HG02642 (cell line): ENCODE data around the gene PHLPP1.

ENCODE experiments used
- ATAC-seq: cut with Tn5 transposase; IDR thresholded peaks from one replicate; pipeline ENCODE4 v1.9.1; 2021; ENCODE audit warnings: mild to moderate bottlenecking; ENCODE audit not compliant: unreplicated experiment, poor library complexity

PHLPP1 gene

DNA sequence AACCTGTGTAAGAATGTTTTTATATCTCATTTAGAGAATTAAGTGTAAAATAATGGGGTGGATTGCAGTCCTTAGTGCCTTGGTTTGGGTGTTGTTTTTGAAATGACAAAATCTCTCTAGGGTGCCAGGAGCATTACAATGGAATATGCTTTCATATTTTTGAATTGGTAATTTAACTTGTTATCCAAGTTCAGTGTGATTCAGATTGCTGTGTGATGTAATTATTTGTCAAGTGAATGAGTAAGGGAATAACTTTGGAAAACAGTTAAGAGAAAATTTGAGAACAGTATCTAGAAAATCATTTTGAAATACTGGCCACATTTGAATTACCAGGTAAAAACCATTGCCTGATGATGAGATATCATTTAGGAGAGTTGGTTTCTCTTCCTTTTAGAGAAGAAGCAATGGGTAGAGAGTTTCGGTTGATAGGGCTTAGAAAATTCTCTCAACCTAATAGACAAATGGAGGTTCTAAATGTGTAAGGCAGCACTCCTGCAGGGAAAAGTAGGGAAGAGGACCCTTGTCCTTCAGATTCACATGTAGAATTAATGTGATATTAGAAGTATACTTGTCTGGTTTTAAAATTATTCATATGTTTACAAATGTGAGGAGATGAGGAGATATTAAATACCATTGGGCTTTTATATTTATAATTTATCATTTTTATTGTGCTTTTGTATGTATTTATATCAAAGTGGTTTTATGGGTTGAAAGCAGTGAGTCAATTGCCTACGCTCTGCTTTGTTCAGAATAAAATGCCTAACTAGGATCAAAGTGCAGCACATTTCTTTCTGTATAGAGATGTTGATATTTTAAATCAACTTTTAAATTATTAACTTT, 124.8 kb downstream of the PHLPP1 start:
- ATAC-seq = no peak

DNA sequence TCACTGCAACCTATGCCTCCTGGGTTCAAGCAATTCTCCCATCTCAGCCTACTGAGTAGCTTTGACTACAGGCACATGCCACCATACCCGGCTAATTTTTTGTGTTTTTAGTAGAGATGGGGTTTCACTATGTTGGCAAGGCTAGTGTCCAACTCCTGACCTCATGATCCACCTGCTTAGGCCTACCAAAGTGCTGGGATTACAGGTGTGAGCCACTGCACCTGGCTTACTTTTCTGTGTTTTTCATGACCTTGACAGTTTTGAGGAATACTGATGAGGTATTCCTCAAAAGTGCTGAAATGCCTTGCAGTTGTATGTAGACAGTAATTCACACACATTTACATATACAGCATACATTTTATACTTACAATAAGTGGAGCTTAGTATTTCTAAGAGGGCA, 126.1 kb downstream of the PHLPP1 start:
- no peak for ATAC-seq

DNA sequence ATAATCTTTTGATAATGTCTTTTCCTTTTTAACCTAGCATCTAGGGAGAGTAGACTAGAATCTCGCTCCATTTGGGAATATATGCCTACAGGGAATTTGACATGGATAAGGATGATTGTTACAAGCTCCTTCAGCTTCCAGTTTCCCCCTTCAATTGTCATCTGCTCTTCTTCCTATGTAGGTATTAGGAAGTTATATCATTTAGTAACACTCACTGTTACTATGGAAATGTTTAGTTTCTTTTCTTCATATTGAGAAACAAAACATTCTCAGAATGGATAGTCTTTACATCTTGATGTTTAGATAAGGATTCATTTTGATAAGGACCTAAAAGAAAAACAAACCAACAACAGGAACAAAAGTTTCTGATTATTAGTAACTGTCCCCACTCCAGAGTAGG, 127.6 kb downstream of the PHLPP1 start:
- ATAC-seq = no peak

DNA sequence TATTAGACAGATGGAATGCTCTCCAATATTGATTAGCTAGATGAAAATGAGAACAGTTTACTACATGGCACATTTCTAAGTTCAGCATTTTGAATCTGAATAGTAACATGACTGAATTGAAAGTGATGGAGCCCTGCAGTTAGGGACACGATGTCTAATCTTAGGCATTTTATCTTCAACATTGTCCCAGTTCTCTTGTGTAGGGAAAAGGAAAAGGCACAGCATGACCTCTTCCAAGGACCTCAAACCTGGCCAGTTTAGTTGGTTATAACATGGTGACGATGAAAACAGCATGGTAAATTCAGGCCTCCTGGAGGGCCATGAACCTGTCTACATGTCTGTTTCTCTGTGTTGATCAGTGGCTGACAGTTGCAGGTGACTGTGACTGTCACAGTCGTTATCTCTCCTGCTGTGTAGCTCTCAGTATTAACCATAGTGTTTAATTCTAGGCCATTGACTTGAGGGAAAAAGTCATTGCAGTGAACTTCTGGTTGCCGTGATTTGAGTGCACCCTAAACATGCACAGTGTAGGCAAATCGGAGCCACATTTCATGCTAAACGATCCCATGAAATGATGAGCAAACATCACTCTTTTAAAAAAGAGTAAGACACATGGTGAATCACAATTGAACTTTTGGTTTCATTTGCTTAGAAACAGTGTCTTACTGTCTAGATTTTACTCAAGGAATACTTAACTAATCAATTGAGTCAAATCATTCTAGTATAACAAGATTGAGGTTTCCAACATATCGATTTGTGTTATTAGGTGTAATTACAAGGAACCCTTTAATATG, 129.7 kb downstream of the PHLPP1 start:
- peak; percentile 80 for ATAC-seq

DNA sequence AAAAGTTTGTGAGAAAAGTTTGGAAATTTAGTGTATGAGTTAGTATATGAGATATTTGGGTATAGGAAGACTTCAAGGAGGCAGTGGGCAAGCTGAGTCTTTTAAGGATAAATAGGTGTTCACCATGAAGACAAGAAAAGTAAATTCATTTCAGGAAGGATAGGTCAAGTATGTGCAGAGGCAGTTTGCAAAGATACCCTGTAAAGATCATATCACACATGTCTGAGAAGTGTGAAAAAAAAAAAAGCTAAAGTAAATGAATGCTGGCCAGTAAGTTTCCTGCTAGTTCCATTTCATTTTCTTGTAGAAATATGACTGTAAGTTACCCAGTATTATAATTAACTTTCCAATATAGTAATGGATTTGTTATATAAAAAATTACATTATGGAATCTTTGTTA, 131.0 kb downstream of the PHLPP1 start:
- ATAC-seq = no peak

DNA sequence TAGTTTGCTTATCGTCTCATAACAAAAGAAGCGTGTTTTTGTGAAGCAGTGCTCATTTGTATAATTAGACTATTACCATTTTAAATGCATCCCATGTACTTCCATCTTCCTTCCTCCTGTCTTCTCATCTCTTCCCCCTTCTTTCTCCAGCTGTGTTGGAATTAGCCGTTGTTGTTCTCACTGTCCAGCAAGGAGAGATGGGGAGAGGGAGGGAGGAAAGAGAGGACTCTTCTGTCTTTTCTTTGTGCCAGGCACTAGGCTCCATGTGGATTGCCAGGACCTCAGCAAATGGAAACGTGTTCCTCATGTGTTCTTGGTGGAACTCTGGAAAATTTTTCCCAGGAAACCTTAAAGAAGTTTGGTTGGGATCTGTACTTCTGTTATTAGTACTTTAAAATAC, 131.7 kb downstream of the PHLPP1 start:
- no peak for ATAC-seq

DNA sequence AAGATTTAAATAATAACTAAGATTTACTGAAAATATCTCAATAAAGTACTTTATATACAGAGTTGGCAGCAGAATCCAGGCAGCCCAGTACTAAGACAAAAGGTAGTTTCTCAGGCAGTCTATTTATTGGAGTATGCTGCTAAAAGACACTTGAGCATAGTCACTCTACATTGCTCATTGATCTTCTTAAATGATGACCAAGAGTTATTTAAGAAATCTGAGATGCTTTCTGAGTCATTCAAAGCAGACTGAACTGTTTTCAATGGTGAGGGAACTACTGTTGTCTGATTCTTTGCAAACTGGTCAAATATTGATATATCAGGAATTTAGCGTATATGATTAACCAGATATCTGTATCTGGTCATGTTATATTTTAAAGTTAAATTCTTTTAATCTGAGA, 133.6 kb downstream of the PHLPP1 start:
- ATAC-seq = no peak

DNA sequence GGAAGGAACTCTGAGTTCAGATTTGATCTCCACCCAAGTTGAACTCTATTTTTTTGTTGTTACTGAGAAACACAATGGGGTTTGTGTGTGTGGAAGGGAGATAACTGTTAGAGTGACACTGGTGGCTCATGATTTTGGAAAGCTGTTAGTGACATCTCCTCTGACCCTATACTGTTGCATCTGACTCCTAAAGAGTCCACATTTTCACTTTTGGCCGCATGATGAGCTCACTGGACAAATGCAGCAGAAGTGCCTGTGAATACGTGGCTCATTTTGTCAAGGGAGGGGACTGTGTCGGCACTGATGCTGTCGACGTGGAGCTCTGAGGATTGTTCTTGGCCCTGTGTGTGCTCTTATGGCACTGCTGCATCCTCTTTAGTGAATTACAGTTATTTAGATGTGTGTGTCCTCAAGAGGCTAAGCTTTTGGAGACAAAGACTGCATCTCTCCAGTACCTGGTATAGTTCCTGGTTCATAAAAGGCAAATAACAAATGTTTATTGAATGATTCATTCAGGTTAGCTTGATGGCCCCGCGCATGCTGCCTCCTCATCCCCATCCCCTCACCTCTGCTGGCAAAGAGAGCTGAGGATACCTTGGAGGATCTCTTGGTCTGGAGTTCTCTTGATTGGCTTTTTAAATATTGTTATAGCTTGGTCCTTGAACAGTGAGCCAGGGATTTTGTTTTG, 135.4 kb downstream of the PHLPP1 start:
- ATAC-seq = no peak

DNA sequence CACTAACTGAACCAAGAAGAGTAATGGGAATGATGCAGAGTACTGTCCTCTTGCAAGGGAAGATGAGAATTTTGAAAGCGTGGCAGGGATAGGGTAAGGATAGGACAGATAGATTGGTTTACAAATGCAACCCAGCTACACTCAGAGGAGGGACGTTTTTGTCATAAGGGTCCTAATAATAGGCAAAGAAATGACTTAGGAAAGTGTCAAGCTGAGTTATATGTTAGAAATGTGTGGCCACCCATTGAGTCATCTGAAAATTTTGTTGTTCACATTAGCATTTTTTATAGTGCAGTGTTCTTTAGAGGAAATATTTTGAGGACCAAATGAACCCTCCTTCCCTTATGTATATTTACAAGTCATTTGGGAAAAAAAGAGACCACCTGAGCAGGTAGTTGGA, 137.5 kb downstream of the PHLPP1 start:
- no peak for ATAC-seq

DNA sequence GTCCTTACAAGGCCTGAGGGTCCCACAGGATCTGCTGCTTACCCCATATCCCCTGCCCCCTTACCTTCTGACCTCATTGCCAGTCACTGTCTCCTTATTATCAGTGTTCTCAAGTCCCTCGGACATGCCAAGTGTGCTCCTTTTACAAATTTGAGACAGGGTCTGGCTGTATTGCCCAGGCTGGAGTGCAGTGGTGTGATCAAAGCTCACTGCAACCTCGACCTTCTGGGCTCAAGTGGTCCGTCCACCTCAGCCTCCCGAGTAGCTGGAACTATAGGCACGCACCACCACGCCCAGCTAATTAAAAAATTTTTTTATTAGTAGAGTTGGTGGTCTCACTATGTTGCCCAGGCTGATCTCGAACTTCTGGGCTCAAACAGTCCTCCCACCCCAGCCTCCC, 141.0 kb downstream of the PHLPP1 start:
- ATAC-seq = no peak

DNA sequence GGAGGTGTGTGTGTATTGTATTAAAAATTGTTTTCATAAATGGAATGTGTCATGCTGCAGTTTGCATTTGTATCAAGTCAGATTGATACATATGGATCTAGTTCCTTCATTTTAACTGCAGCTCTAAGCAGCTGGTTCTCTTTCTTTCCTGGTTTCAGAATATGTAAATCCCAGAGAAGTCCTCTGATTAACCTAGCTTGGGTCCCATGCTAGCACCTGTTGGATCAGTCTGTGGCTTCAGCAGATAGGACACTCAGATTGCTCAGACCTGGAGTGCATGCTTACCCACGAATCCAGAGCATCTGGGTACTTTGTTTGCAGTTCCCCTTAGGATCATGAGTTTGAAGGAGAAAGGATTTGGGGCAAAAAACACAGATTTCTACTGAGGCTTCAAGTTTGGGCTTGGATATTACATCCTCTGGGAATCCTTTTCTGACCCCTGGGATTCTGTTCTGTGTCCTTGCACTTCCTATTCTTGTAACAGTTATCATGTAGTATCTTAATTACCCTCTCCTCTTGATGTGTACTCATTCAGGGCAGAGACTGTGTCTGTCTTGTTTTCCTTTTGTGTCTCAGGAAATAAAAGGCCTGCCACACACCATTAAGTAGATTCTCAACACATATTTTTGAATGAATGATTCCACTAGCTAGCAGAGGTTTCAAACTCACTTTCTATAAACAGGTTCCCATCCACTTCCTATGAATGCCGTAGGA, 142.1 kb downstream of the PHLPP1 start:
- ATAC-seq = no peak

DNA sequence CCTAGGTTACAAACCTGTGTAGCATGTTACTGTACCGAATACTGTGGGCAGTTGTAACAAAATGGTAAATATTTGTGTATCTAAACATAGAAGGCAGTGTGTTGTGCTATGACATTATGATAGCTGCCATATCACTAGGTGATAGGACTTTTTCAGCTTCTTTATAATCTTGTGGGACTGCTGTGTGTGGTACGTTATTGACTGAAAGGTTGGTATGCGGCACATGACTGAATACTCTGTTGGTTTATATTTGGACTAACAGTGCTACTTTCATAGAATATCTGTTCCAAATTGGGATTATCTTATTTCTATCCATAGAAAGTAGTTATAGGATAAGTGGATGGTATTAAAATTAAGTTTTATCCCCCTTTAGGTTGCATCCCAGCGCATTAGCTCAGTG, 144.7 kb downstream of the PHLPP1 start:
- no peak for ATAC-seq

DNA sequence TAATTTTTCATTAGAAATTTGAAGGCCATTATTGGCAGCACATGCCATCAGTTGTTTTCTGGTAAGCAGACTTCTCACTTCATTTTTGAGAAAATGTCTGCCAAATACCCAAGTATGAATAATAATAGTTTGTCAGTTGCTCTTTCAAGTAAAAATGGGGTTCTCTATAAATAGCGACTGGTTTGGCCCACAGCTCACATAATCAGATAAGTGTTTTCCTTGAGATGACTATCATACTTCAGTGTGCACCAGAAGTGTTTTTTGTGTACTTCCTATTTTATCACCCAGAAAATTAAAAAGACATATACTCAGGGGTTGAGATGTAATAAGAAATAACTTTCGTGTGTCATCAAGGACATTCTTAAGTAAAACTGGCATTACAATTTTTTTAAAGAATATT, 147.1 kb downstream of the PHLPP1 start:
- no peak for ATAC-seq

DNA sequence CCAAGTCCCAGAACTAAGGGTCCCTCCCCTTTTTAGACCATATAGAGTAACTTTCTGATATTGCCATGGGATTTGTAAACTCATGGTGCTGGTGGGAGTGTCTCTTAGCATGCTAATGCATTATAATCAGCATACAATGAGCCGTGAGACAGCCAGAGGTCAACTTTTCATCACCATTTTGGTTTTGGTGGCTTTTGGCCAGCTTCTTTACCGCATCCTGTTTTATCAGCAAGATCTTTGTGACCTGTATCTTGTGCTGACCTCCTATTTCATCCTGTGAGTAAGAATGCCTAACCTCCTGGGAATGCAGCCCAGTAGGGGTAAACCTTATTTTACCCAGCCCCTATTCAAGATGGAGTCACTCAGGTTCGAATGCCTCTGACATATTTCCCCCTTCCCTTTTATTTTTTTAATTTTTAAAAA, 148.2 kb downstream of the PHLPP1 start:
- no peak for ATAC-seq

DNA sequence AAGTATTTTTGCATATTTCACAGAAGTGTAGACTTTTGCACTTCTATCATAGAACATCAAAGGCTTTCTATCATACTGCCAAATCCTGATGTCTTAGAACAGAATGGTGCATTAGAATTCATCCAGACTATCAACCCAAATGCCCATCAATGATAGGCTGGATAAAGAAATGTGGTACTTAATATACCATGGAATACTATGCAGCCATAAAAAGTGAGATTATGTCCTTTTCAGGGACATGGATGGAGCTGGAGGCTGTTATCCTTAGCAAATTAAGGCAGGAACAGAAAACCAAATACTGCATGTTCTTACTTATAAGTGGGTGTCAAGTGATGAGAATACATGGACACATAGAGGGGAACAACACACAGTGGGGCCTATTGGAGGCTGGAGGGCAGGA, 150.2 kb downstream of the PHLPP1 start:
- ATAC-seq = no peak

DNA sequence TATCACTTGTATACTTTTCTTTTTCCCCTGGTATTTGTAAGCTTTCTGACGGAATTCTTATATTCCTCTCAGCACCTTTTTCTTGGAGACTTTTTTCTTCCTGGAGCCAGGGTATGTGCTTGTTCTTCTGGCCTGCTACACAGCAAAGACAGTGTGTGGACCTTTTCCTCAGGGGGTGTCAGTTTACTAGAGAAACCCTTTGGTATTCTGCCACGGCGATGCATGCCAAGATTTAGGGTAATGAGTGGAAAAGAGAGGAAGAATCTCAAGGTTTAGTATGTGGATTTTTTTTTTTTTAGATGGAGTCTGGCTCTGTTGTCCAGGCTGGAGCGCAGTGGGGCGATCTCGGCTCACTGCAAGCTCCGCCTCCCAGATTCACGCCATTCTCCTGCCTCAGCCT, 152.2 kb downstream of the PHLPP1 start:
- ATAC-seq = no peak

DNA sequence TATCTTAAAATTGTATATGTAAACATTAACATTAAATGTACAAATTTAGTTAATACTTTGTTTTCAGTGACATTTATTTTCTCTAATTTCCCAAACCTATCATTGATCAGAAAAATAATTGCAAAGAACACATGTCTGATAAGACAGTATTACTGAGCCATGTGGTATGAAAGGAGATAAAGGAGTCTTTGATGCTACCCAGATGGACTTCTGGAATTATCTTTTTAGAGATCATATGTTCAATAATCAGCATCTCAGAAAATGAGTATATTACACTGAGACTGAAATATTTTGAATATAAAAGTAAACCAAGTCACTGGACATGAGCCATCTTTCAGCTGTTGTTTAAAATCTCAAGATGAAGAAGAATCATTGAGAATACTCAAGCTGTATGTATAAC, 153.3 kb downstream of the PHLPP1 start:
- no peak for ATAC-seq

DNA sequence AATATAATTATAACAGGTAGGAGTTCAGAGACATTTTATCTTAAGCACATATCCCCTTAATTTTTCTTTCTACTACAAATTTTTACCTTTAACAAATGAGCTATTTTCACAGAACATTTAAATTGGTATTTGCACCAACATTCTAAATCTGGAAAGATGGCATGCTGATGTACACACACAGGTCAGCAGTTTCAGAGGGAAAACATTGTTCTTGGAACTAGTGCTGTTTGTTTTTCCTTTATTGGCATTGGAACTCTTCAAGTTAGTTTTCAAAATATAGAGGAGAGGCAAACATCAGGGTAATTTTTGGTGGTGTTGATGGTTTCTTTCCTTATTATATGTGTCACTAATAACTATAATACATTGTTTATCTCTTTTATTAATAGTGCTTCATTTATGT, 155.3 kb downstream of the PHLPP1 start:
- ATAC-seq = no peak

DNA sequence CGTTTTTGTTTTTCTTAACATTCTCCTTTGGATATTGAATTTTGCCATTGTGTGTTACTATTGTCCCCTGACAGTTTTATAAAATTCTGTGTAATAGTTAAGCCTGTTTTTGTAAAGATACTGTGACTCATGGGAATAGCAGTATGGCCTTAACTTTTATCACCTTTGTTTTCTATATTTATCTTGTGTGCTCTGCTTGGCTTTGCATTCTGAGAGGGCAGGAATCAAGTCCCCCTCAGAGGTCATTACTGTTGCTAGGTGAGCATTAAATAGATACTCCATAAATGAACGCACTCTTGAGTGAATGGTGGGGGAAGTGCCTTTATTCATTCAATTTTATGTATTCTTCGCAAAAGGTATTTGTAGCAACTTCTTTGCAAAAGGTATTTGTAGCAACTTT, 160.0 kb downstream of the PHLPP1 start:
- no peak for ATAC-seq

DNA sequence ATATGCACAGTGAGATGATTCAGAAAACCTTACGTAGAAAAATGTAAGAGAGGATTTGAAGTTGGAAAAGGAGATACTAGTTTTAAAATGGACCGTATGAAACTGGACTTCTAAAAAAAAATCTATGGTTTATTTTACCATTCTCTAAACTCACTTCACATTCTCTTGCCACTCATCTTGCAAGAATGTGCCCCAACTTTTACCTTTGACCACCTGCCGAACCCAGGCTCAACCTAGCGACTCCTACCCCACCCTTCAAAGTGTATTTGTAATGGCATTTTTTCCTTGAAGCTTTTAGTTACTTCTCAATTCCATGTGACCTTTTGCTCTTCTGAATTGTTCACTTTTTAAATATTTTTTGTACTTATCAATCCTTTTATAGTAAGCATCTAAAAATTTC, 160.8 kb downstream of the PHLPP1 start:
- no peak for ATAC-seq

DNA sequence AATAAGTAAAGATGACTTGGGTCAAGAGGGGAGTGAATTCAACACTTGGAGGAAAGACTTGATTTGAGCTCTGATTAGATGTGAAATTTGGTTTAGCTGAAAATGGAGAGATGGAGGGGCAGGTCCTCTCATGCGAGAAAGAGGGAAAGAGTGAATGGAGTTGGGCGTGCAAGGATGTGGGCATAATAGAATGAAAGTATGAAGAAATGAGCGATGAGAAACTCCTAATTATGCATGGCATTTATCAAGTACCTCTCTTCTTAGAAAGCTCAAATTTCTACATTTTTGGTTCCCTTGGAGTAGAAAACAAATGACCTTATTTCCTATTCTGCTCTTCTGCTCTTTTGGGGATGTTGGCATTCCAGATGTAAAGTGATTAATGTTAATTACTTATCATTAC, 161.5 kb downstream of the PHLPP1 start:
- ATAC-seq = no peak
